T47D (cell line): ENCODE measurements around the gene ELP6.
A peak's percentile ranks its signal among the peaks of the same experiment; 100 is the strongest.

Experiments used
- DNase-seq, 2 experiments: peaks; one replicate each; pipeline versions ENCODE4 v3.0.0 to v3.0.0-alpha.2; 2011 to 2012; ENCODE audit warnings: low read depth in 1 of 2, low spot score in 1 of 2
- JUND ChIP-seq: IDR thresholded peaks from 2 replicates; pipeline ENCODE4 v1.6.1; 2012; ENCODE audit warnings: low read depth
- in situ Hi-C: cut with HindIII; loops from 2 replicates; pipeline ENCODE4 v1.10.0; 2016; ENCODE audit warnings: low sequenced_read_pairs, low pct_unique_long_range_greater_than_20kb

Gene ELP6, protein sequence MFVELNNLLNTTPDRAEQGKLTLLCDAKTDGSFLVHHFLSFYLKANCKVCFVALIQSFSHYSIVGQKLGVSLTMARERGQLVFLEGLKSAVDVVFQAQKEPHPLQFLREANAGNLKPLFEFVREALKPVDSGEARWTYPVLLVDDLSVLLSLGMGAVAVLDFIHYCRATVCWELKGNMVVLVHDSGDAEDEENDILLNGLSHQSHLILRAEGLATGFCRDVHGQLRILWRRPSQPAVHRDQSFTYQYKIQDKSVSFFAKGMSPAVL

DNA sequence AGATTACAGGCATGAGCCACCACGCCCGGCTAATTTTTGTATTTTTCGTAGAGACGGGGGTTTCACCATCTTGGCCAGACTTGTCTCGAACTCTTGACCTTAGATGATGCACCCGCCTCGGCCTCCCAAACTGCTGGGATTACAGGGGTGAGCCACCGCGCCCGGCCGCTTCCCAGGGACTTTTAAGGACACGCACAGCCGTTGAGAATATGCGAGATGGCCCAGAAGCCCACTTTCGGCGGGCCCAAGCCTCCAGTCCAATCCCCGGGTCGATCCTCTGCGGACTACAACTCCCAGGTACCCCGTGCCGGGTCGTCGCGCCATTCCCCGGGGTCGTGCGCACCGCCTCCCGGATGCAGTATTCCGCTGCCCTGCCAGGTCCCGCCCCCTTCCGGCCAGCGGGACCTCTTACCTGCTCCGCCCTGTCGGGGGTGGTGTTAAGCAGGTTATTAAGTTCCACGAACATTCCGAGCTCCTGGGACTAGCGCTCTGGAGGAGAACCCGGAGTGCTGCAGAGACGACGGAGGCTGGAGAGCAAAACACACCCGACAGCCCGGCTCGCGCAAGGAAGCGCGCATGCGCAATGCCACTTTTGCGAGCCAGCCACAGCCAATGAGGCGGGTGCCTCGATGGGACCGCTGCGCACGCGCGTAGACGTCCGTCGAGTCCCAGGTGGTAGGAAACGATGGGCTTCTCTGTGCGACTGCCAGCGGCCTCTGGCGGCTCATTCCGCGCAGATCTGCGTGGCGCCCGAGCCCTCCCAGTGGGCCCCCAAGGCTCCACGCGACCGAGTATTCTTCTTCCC lies at the start of gene ELP6:
Gene ELP6, minus strand, starts transcription at position 588 of the 805 bp plus-strand sequence. Its CDS starts 122 bp downstream, at position 466.
- in situ Hi-C loops: no loop called here
- no peak for TF ChIP-seq JUND
- DNase-seq: peak; percentile 72 to 95

DNA sequence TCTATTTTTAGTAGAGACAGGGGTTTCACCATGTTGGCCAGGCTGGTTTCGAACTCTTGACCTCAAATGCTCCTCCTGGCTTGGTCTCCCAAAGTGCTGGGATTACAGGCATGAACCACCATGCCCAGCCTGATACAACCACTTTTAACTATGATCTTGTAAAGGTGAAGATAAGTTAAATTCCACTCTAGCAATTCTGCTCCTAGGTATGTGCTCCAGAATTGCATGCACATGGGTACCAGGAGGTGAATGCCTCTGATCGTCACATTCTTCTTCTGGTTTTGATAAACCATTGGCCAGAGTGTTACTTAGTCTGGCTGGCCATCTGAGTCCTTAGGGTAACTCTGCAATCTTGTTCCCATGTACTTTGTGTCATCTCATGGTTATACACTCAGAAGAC lies 42.8 kb upstream of the ELP6 start:
- no peak for TF ChIP-seq JUND
- DNase-seq: no peak
- in situ Hi-C loops: no loop called here

DNA sequence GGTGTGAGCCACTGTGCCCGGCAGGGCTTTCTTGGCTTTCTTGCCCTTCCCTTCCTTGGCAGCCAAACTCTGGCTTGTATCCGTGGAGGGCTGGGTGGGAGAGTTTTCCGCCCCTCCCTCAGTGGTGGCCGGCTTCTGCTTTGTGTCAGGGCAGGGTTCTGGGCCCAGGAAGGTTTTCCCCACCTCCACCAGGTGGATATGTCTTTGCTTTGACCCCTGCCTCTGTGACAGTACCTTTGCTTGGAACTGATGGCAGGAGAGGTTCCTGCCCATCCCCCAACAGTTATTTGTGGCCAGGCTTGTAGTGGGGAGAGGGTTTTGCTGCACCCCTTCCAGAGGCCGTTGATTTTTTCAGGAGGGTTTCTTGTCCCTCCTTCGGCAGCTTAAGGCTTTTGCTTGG lies 40.8 kb upstream of the ELP6 start:
- in situ Hi-C loops: no loop called here
- DNase-seq: no peak
- TF ChIP-seq JUND: no peak

DNA sequence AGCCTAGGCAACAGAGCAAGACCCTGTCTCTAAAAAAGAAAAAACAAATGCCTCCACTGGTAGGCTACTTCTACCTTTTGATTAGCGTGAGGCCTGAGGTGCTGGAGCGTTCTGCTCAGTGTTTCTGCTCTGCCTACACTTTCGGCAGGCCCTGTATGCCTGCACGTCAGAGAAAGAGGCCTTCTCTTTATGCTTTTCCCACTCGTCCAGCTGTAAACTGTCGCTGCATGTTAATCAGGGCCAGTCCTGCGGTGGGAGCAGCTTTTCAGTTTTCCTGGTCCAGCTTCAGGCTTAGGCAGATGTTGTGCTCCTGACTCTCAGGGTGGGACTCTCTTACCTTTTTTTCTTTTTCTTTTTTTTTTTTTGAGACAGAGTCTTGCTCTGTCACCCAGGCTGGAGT lies 39.9 kb upstream of the ELP6 start:
- TF ChIP-seq JUND: no peak
- in situ Hi-C loops: no loop called here
- DNase-seq: no peak

DNA sequence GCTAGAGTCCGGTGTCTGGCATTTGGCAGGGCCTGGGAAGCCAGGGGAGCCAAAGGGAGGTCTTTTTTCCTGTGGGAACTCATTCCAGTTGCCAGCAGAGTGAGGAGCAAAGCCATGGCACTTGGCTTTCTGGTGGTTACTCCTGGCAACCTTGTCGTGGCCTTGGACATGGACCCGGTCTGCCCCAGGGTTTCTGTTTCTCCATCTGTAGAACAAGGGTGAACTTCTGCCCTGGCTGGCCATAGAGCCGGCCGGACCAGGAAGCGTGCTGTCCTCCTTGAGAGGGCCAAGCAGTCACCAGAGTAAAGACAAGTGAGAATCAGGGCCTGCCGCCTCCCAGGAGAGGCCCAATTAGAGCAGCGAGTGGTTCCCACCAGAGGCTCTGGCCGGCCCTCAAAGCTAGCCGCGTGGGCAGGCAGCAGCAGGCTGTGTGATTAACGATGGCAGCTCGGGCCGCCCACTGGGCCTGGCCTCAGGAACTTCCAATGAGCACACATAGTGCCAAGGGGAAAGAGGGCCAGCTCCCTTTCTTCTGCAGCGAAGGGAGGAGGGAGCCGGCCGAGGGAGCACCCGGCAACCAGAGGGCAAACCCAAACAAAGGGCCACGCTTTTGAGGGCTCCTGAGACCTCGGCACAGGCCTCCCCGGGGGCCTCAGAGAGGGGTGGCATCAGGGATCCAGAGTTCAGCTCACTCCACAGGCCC lies 29.1 kb upstream of the ELP6 start:
- no peak for DNase-seq
- in situ Hi-C loops: no loop called here
- TF ChIP-seq JUND: no peak

DNA sequence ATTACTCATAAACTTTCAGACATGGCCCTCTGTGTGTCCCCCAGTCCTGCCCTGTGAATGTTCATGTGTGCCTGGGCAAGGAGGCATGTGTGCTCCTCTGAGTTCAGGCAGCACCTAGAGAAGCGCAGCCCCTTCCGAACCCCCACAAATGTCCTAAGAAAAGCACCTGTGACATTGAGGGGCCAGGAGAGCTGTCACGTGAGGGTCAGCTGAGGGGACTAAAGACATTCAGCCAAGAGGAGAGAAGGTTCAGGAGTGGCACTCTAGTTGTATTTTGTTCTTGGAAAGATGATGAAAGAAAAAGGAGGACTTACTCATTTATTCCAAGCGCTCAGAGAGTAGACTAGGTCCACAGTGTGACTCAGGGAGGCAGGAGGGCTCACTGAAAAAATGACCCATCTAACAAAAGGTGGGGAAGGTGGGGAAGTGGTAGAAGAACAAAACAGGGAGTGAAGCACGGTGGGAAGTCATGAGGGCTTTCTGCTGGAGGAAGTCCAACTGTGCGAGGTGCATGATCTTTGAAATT lies 28.1 kb upstream of the ELP6 start:
- in situ Hi-C loops: no loop called here
- no peak for DNase-seq
- no peak for TF ChIP-seq JUND

DNA sequence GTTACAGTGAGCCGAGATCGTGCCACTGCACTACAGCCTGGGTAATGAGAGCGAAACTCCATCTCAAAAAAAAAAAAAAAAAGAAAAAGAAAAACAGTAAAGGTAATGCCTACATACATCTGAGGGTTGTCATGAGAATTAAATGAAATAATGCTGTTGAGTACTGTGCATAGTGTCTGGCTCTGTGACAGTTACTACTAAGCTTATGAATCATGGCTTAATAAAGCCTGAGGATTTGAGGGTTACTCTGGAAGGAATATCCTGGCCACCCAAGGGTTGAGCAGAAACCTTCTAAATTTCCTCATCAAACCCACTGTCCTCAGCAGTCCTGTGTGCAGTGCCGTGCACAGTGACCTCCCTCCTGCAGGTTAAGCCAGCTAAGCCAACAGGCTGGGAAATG lies 26.8 kb upstream of the ELP6 start:
- in situ Hi-C loops: no loop called here
- TF ChIP-seq JUND: no peak

DNA sequence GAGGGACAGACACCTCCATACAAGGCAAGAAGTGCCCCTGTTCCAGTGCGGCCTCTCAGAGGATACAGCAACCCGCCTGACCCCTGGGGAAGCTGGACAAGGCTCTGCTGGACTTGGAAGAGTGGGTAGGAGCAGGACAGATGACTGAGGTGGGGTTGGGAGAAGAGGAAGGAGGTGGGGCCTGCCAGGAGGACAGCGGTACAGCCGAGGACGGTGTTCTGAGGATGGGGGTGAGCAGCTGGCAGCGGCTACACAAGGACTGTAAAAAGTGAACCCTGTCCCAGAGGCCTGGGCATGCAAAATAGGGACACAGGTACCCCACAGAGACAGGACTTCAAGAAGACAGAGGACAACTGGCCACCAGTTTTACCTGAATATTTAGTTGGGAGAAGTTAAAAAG lies 23.5 kb upstream of the ELP6 start:
- TF ChIP-seq JUND: no peak
- DNase-seq: no peak
- in situ Hi-C loops: no loop called here

More for the DNA sequence above, 26.8 kb upstream of the ELP6 start:
- no peak for DNase-seq

DNA sequence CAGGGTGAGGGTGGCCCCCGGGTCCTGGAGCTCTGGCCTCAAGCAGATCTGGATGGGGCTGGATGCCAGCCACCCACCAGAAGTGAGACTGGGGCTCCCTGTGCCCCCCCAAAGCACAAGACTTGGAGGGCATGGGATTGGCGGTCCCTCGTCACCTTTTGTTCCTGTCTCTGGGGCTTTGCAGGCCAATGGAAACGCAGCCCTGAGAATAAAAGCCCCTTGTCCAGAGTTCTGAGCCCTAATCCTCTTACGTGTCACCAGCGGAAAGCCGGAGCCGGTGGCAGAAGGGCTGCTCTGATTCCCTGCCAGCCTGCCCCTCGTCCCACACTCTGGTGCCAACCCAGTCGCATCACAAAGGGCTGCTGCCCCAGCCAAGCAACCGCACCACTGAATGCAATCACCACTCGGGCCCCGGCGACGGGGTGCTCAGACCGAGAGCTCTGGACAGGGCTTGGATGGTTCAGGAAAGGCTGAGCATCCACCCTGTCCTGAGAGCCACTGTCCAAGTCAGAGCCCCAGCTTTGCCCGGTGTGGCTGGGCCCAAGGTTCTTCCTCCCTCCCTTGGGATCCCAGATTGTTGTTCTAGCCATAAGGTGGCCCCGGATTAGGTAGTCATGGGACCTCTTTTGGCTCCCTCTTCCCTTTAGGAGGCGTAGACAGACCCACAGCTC lies 22.8 kb upstream of the ELP6 start:
- TF ChIP-seq JUND: no peak
- in situ Hi-C loops: no loop called here

DNA sequence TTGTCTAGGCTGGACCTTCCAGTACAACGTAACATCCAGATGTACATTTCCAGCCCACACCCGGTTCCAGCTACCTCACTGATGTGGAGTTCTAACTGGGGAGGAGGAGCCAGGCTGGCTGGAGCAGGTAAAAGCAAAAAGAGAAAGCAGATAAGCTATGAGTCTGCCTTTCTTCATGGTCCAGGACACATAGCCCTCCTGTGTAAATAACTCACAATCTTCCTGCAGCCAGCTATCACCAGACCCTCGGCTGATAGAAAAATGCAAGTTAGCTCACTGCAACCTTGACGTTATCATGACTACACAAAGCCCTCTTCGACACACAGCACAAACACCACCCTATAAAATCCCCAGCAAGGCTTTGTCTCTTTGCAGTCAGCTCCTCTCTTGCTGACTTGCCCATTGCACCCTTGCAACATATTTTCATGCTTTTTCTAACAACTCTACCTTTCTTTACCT lies 20.5 kb upstream of the ELP6 start:
- in situ Hi-C loops: no loop called here
- no peak for TF ChIP-seq JUND
- DNase-seq: no peak

More for the DNA sequence above, 22.8 kb upstream of the ELP6 start:
- DNase-seq: no peak

DNA sequence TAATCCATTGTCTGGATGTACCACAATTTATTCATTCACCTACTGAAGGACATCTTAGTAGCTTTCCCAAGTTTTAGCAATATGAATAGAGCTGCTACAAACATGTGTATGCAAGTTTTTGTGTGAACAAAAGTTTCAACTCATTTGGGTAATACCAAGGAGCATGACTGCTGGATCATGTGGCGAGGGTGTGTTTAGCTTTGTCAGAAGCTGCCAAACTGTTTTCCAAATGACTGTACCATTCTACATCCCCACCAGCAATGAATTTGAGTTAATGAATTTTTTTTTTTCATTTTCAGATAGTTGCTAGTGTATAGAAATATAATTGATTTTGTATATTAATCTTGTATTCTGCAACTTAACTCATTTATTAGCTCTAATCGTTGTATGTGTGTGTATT lies 20.0 kb upstream of the ELP6 start:
- TF ChIP-seq JUND: no peak
- in situ Hi-C loops: no loop called here
- DNase-seq: no peak
